Stimulated activated CD8-positive, alpha-beta memory T cell treated with anti-CD3 and anti-CD28 coated beads, Interleukin-7, amount 100 ng/mL, for 48 hours (primary cell): Measurements from ENCODE around the gene FAM181B.

Experiments
- DNase-seq, 2 donors: peaks; one replicate each; pipeline ENCODE4 v3.0.0-alpha.2; 2020; ENCODE audit warnings: low read depth in 1 of 2; ENCODE audit errors: extremely low read depth in 1 of 2

The FAM181B gene, protein sequence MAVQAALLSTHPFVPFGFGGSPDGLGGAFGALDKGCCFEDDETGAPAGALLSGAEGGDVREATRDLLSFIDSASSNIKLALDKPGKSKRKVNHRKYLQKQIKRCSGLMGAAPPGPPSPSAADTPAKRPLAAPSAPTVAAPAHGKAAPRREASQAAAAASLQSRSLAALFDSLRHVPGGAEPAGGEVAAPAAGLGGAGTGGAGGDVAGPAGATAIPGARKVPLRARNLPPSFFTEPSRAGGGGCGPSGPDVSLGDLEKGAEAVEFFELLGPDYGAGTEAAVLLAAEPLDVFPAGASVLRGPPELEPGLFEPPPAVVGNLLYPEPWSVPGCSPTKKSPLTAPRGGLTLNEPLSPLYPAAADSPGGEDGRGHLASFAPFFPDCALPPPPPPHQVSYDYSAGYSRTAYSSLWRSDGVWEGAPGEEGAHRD

GRCh38 chr11:82733444-82734119 is at the start of gene FAM181B:
Gene FAM181B, minus strand, starts transcription at chr11:82733864. Its CDS starts 135 bp downstream, at chr11:82733729.
- DNase-seq: no peak

DNA sequence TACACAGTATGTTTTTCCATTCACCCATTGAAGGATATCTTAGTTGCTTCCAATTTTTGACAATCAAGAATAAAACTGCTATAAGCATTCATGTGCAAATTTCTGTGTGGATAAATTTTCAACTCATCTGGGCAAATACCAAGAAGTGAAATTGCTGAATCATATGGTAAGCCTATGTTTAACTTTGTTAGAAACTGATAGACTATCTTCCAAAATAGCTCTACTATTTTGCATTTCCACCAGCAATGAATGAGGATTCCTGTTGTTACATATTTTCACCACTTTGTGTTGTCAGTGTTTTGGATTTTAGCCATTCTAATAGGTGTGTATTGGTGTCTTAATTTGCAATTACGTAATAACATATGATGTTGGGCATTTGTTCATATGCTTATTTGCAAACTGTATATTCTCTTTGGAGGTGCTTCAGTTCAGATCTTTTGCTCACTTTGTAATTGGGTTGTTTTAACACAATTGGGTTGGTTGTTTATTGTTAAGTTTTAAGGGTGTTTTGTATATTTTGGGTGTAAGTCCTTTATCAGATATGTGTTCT is 49.2 kb upstream of the FAM181B start:
- DNase-seq: no peak

GRCh38 chr11:82778776-82779175 is 45.1 kb upstream of the FAM181B start:
- no peak for DNase-seq

- DNase-seq: no peak
These were observed 42.7 kb upstream of the FAM181B start for GRCh38 chr11:82776377-82776776.

DNA sequence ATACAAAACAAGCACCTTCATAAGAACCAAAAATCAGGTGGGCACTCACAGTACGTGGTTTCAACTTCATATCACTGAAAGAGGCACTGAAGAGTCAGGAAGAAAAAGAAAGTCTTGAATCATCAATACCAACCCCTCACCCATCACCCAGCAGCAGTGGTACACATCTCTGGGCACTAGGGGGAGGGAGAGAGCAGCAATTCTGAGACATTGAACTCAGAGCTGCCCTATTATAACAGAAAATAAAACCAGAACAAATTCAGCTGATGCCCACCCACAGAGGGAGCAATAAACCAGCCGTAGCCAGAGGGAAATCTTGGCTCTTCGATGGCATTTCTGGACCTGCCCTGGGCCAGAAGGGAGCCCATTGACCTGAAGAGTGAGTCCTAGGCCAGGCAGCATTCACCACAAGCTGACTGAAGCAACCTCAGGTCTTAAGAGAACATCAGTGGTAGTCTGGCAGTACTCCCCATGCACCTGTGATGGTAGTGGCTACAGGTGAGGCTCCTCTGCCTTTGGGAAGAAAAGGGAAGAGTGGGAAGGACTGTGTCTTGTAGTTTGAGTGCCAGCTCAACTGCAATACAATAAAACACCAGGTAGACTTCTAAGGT is 42.2 kb upstream of the FAM181B start:
- DNase-seq: no peak

- DNase-seq: no peak
These were observed 41.6 kb upstream of the FAM181B start for GRCh38 chr11:82775218-82775617.

DNA sequence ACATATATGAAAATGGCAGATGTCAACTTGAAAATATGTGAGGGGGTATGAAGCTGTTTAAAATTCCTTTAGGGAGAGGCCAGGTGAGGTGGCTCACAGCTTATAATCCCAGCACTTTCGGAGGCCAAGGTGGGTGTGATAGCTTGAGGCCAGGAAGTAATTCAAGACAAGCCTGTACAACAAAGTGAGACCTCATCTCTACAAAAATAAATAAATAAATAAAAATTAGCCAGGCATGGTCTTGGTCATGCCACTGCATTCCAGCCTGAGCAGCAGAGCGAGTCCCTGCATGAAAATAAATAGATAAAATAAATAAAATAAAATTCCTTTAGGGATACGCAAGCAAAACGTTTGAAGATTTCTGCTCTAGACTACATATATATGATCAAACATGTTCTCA is 38.1 kb upstream of the FAM181B start:
- no peak for DNase-seq

DNA sequence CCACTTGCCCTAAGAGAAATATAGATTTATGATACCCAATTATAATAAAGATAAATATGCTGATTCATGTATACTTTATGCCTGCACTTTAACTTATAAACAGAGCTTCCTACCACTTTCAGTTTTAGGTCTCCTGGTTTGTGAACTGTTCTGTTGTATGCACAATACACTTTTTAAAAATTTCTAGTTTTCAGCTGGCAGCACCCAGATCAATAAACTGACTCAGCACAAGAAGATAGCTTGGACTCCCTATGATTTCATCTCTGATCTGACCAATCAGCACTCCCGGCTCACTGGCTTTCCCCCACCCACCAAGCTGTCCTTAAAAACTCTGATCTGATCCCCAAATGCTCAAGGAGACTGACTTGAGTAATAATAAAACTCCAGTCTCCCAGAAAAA is 33.5 kb upstream of the FAM181B start:
- DNase-seq: no peak

DNA sequence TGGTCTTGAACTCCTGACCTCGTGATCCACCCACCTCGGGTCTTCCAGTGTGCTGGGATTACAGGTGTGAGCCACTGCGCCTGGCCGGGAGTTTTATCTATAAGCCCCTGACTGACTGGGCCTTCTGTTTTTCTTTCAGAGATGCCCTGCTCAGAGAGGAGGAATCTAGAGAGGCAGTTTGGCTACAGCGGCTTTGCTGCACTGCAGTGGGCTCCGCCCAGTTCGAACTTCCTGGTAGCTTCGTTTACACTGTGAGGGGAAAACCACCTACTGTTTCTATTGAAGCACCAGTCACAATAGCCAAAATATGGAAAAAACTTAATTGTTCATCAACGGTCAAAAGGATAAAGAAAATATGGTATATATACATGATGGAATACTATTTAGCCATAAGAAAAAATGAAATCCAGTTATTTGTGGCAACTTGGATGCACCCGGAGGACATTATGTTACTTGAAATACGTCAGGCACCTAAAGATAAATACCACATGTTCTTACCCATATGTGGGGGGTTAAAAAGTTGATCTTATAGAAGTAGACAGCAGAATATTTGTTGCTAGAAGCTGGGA is 31.9 kb upstream of the FAM181B start:
- no peak for DNase-seq

GRCh38 chr11:82763167-82763566 is 29.5 kb upstream of the FAM181B start:
- DNase-seq: no peak

- DNase-seq: no peak
These were observed 26.0 kb upstream of the FAM181B start for GRCh38 chr11:82759649-82760048.

- no peak for DNase-seq
These were observed 24.1 kb upstream of the FAM181B start for GRCh38 chr11:82757660-82758357.

DNA sequence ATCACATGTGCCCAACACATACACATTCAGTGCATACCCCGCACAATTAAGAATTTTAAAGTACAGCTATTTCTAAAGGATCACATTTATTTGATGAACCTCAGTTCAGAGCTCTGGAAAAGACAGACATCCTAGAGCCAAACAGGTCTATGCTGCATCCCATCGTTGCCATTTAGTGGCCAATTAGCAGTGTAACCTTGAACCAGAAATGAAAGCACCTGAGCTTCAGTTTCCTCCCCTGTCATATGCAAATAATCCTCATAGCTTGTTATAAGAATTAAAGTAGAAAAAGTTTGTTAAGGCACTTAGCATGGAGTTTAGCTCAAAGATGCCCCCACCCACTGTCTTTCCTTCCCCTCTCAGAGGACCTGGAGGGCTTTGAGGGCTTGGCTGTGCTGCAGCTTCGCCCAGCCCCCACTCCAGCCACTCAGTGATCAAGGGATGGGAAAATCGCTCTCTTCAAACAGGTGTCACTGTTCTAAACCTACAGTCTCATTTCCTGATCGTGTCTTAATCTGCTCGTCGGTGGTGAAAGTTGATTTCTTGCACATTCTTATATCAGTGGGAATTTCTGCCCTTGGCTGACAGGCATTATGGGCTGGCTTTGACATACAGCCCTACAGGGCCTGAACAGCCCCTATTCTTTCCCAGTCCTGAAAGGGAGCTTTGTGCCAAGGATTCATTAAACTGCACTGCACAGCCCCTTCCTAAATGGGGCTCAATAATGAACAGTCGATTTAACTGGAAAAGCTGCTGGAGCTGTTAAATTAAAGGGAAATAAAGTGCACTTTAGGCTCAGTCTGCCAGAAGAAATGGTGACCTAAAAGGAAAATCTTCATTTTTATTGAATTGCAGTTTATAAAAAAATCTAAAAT is 23.3 kb upstream of the FAM181B start:
- no peak for DNase-seq

GRCh38 chr11:82754410-82754809 is 20.7 kb upstream of the FAM181B start:
- no peak for DNase-seq

GRCh38 chr11:82753921-82754320 is 20.3 kb upstream of the FAM181B start:
- DNase-seq: no peak

DNA sequence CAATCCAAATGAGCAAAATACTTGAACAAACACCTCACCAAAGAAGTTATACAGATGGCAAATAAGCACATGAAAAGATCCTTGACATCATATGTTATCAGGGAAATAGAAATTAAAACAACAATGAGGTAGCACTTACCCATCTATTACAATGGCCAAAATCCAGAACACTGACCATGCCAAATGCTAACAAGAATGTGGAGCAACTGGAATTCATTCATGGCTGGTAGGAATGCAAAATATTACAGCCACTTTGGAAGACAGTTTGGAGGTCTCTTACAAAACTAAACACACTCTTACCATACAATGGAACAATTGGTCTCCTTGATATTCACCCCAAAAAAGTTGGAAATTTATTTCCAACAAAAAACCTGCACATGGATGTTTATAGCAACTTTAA is 19.1 kb upstream of the FAM181B start:
- no peak for DNase-seq

DNA sequence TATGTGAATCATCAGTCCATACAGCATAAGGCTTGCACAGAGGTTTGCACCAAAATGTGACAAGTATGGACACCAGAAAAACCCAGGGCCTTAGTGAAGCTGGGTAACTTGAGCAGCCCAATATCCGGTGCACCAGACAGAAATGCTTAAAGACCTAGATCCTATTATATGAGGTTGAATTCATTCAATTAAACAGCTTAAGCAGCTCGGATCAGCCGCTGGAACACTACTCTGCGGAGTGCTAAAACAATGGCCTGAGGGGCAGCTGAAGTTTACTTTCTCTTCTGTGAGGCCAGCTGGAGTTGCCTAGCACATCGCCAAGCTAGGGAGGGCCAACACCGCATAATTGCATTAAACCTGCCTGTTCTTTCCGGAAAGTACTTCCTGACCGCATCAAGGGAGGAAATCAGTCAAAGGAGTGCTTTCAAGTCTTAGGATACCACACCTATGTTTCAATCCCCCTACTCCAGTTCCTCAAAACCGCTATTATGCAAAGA is 17.0 kb upstream of the FAM181B start:
- DNase-seq: no peak

DNA sequence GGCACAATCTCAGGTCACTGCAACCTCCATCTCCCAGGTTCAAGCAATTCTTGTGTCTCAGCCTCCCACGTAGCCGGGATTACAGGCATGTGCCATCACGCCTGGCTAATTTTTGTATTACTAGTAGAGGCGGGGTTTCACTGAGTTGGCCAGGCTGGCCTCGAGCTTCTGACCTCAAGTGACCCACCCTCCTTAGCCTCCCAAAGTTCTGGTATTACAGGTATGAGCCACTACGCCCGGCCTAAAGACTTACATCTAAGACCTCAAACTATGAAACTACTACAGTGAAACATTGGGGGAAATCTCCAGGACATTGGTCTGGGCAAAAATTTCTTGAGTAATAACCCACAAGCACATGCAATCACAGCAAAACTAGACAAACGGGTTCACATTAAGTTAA is 13.8 kb upstream of the FAM181B start:
- no peak for DNase-seq

DNA sequence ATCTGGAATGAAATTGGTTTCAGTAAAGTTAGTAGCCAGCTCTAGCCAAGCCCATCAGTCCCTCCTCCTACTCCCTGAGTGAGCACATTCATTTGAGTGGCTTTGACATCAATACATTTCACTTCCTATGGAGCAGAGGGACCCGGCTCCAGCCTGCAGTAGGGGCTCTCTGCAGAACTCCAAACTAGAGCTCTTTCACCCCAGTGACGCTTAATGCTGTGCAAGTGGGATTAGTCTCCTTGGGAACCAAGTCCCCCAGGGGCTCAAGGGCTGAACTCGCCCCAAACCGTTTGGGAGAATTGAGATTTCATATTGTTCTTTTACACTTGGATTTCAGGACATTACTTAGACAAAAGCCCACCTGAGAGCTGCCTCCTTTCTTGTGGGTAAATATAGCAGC is 4.4 kb upstream of the FAM181B start:
- no peak for DNase-seq

DNA sequence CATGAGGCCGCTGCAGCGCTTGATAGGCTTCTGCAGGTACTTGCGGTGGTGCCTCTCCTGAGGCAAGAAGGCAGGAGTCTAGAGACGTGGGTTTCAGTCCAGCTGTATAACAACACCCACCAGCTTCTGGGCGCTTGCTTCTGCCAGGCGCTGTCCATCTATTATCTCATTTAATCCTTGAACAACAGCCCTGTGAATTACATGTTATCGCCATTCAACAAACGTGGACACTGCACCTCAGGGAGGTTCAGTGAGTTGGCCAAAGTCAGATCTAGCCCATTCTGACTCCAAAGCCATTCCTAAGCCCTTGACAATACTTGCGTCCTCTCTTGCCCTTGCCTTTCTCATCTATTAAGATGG is 436 bp upstream of the FAM181B start:
- DNase-seq: no peak
